ENCODE data around the gene PARVG. TPM values are rescaled to one million over a fixed set of nuclear protein-coding genes. Genes with fewer than 3 reads are reported as not detected.
A peak's percentile ranks its signal among the peaks of the same experiment; 100 is the strongest.

Gene PARVG
- total and polyA plus RNA-seq, 9 donors = 2.9 to 14.1 (median 4.1) TPM

GRCh38 chr22:44147821-44148574, 32.7 kb upstream of the PARVG start:
- TF ChIP-seq CTCF (IDR thresholded peaks at IDR 0.05) (no peak), POLR2A (IDR thresholded peaks at IDR 0.05) (no peak), EP300 (IDR thresholded peaks at IDR 0.05) (no peak)
- H3K36me3 ChIP-seq = no peaks in the 10 kb centered on the region
- H3K27me3 ChIP-seq = no peaks in the 10 kb centered on the region
- peaks cover 4% of the 10 kb centered on the region for H3K4me1 ChIP-seq (ENCODE audit: insufficient read depth)
- WGBS, 3 donors = 64 to 72% (median 68%) methylated on average over 27 of the region's 27 CpGs
- H3K4me3 ChIP-seq = no peak overlapping the region
- H3K9me3 ChIP-seq = no peaks in the 10 kb centered on the region
- intact Hi-C loops (cut with DNase I) = no loop called here
- H3K27ac ChIP-seq = no peak overlapping the region
- DNase-seq = no peak

DNA sequence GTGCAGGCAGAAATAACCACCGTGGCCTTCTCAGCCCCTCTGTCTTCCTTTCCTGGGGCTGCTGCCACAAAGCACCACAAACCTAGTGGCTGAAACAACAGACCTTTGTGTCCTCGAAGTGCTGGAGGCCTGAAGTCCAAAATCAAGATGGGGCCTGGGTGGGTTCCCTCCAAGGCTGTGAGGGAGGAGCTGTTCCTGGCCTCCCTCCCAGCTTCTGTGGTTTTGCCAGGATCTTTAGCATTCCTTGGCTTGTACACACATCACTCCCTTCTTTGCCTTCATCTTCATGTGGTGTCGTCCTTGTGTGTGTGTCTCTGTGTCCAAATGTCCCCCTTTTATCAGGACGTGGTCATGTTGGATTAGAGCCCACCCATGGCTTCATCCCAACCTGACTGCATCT, 29.0 kb upstream of the PARVG start:
- Histone ChIP-seq H3K27ac (no peak overlapping the region), H3K4me1 (ENCODE audit: insufficient read depth) (no peaks in the 10 kb centered on the region), H3K9me3 (no peaks in the 10 kb centered on the region), H3K27me3 (no peaks in the 10 kb centered on the region), H3K4me3 (no peak overlapping the region), H3K36me3 (no peaks in the 10 kb centered on the region)
- no peak for TF ChIP-seq EP300 (IDR thresholded peaks at IDR 0.05)
- TF ChIP-seq CTCF (IDR thresholded peaks at IDR 0.05) = no peak
- TF ChIP-seq POLR2A (IDR thresholded peaks at IDR 0.05) = no peak
- intact Hi-C loops (cut with DNase I) = no loop called here
- peak in 4 of 5 donors; percentile 36 to 66 (median 46) for DNase-seq
- WGBS, 3 donors = 12 to 15% (median 15%) methylated on average over 4 of the region's 4 CpGs

- no peaks in the 10 kb centered on the region for H3K9me3 ChIP-seq
- TF ChIP-seq POLR2A (IDR thresholded peaks at IDR 0.05) (no peak), EP300 (IDR thresholded peaks at IDR 0.05) (no peak), CTCF (IDR thresholded peaks at IDR 0.05) (no peak)
- 78 to 89% (median 82%) methylated on average over 10 of the region's 10 CpGs for WGBS, 3 donors
- no peak overlapping the region for H3K27ac ChIP-seq
- no peaks in the 10 kb centered on the region for H3K36me3 ChIP-seq
- no peaks in the 10 kb centered on the region for H3K27me3 ChIP-seq
- no peak overlapping the region for H3K4me3 ChIP-seq
- H3K4me1 ChIP-seq (ENCODE audit: insufficient read depth) = no peaks in the 10 kb centered on the region
- no peak for DNase-seq
- intact Hi-C loops (cut with DNase I) = no loop called here
These were observed 27.0 kb upstream of the PARVG start for GRCh38 chr22:44153710-44154109.

- no peak for DNase-seq
- TF ChIP-seq EP300 (IDR thresholded peaks at IDR 0.05) = no peak
- no peak for TF ChIP-seq POLR2A (IDR thresholded peaks at IDR 0.05)
- TF ChIP-seq CTCF (IDR thresholded peaks at IDR 0.05) = no peak
- Histone ChIP-seq H3K27me3 (no peaks in the 10 kb centered on the region), H3K36me3 (no peaks in the 10 kb centered on the region), H3K9me3 (no peaks in the 10 kb centered on the region), H3K4me1 (ENCODE audit: insufficient read depth) (no peaks in the 10 kb centered on the region), H3K4me3 (no peak overlapping the region), H3K27ac (no peak overlapping the region)
- intact Hi-C loops (cut with DNase I) = no loop called here
- whole genome bisulfite sequencing, 3 donors = 84 to 94% (median 88%) methylated on average over 2 of the region's 2 CpGs
These were observed 26.2 kb upstream of the PARVG start for GRCh38 chr22:44154436-44154942.
